Measurements from ENCODE around the gene MARK3. TPM values are rescaled to one million over a fixed set of nuclear protein-coding genes. Genes with fewer than 3 reads are reported as not detected.
A peak's percentile ranks its signal among the peaks of the same experiment; 100 is the strongest.

Gene MARK3
- total and polyA plus RNA-seq, 2 of the 13 experiments (the other 11 are each of a cell fraction or from before 2014, with no cell fraction given): 47.7 to 56.6 TPM

DNA sequence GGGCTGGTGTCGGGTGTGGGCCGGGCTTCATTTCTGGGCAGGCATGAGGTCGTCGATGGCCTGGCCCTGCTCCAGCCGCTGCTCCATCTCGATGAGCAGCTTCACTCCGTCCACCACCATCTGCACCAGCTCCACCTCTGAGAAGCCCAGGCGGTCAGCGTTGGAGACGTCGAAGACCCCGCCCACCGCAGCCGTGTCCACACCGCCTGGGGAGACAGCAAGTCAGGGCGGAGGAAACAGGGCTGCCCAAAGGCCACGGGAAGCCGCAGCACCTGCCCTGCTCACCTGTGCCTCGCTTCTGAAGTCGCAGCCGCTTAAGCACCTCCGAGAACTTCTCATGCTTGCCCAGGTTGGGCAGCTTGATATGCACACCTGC lies 134.6 kb downstream of the MARK3 start:
- Histone ChIP-seq H3K36me3 (replicated peaks in 1 of 2; ENCODE audit: control insufficient read depth in 1 of 2, insufficient read depth in 2 of 2, low read length in 2 of 2) (peaks cover 0 to 10% of the 10 kb centered on the region in 2 experiments; a peak in 3 of 5 replicates), H3K27me3 (ENCODE audit: control insufficient read depth in 1 of 2, insufficient read depth in 2 of 2, low read length in 2 of 2) (no peaks in the 10 kb centered on the region), H3K9ac (ENCODE audit: insufficient read depth, low read depth, low read length) (no peak overlapping the region), H3K79me2 (ENCODE audit: insufficient read depth, low read length) (peaks cover 4% of the 10 kb centered on the region), H3K4me2 (ENCODE audit: low read depth, low read length) (no peak overlapping the region), H3K4me3 (replicated peaks in 1 of 3; ENCODE audit: insufficient read depth in 1 of 3, low read depth in 2 of 3, low read length in 3 of 3) (no peak overlapping the region), H4K20me1 (ENCODE audit: insufficient read depth, low read length) (no peaks in the 10 kb centered on the region), H3K27ac (ENCODE audit: extremely low read length, insufficient read depth, low read length) (no peak overlapping the region), H2AFZ (ENCODE audit: low read length) (no peak overlapping the region), H3K4me1 (ENCODE audit: insufficient read depth, low read length) (peaks cover 52% of the 10 kb centered on the region), H3K9me3 (ENCODE audit: low read length) (no peaks in the 10 kb centered on the region)
- DNase-seq (ENCODE audit: low spot score) (no peak), ATAC-seq (no peak), FAIRE-seq (no peak)
- ChIA-PET POLR2A (interaction anchor here (3.1 kb wide), 1 partner anchor 8 kb away, joined by 24 read pairs; the partner anchor contains the start of gene TRMT61A), CTCF (ENCODE audit: low intra/inter-chr PET ratio, low total read pairs) (interaction anchor here (3.0 kb wide), 1 partner anchor 26 kb away, joined by 38 read pairs; no protein-coding TSS in a partner anchor)
- intact Hi-C loops (cut with micrococcal nuclease; ENCODE audit: unreplicated experiment): no loop called here
- BruUV-seq (replicated peaks): no TSS peak
- 93% methylated on average over 18 of the region's 22 CpGs for WGBS (ENCODE audit: low lambda C conversion rate)
- TF ChIP-seq, protein P1, sequence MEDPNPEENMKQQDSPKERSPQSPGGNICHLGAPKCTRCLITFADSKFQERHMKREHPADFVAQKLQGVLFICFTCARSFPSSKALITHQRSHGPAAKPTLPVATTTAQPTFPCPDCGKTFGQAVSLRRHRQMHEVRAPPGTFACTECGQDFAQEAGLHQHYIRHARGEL (CRISPR knock-in tag; IDR thresholded peaks at IDR 0.05): no peak
- TF ChIP-seq GZF1 (CRISPR knock-in tag; IDR thresholded peaks at IDR 0.05): no peak
- TF ChIP-seq ZBTB38 (CRISPR knock-in tag; IDR thresholded peaks at IDR 0.05): peak; percentile 62; the same call in 1 of the 2 replicates
- TF ChIP-seq ZFP37 (CRISPR knock-in tag; IDR thresholded peaks at IDR 0.05; ENCODE audit: borderline replicate concordance): no peak
- TF ChIP-seq, protein P2, sequence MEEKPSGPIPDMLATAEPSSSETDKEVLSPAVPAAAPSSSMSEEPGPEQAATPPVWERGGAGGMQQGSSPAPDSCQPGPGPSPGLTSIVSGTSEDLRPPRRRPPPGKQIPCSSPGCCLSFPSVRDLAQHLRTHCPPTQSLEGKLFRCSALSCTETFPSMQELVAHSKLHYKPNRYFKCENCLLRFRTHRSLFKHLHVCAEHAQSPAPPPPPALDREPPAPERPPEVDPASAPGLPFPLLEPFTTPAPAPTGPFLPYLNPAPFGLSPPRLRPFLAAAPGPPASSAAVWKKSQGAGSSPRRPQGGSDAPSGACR (CRISPR knock-in tag; IDR thresholded peaks at IDR 0.05): no peak
- no peak for TF ChIP-seq SRY (CRISPR knock-in tag; IDR thresholded peaks at IDR 0.05)
- peak; percentile 33 for TF ChIP-seq AGO2 (optimal IDR thresholded peaks at IDR 0.05; ENCODE audit: low read depth, low read length)
- TF ChIP-seq BHLHE40 (IDR thresholded peaks at IDR 0.05; ENCODE audit: low read length): no peak
- TF ChIP-seq ZNF607 (CRISPR knock-in tag; IDR thresholded peaks at IDR 0.05; ENCODE audit: borderline replicate concordance): no peak
- in situ Hi-C loops (cut with HindIII; ENCODE audit: extremely low pct_ligation_motif_present, low pct_unique_long_range_greater_than_20kb): no loop called here
